ENCODE results near the gene SYNJ2.

The SYNJ2 gene

DNA sequence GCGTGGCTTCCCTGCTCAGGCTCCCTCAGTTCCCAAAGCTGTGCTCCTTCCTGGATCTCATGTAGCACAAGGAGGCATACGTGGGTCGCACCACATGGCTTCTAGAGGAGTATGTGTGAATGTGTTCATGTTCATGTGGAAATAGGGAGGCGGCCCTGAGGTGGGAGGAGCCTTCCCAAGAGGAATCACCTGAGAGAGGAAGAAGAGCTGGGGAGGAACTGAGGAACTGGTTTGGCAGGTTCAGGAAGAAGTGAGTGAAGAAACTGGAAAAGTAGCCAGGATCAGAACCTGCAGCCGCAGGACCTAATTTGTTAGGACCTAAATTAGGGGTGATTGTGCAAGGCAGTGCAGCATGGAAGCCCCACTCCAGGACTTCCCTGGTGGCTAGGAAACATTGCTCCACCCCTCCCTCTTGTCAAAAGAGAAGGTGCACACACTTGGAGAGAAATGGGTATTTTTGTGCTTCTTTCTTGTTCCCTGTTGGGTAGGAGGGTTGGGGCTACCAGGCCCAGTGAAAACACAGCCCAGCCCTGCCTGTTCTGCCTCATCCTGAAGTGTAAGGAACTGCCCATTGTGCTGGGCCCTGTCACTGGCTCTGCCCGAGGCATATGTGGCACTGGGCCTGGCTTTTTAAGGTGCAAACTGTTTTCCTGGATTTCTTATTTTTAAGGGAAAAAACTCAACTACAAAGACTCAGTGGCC, 20.7 kb downstream of the SYNJ2 start:
- Histone ChIP-seq H4K20me1 (ENCODE audit: insufficient read depth, low read length) (no peaks in the 10 kb centered on the region), H3K79me2 (ENCODE audit: low read length) (no peaks in the 10 kb centered on the region)

DNA sequence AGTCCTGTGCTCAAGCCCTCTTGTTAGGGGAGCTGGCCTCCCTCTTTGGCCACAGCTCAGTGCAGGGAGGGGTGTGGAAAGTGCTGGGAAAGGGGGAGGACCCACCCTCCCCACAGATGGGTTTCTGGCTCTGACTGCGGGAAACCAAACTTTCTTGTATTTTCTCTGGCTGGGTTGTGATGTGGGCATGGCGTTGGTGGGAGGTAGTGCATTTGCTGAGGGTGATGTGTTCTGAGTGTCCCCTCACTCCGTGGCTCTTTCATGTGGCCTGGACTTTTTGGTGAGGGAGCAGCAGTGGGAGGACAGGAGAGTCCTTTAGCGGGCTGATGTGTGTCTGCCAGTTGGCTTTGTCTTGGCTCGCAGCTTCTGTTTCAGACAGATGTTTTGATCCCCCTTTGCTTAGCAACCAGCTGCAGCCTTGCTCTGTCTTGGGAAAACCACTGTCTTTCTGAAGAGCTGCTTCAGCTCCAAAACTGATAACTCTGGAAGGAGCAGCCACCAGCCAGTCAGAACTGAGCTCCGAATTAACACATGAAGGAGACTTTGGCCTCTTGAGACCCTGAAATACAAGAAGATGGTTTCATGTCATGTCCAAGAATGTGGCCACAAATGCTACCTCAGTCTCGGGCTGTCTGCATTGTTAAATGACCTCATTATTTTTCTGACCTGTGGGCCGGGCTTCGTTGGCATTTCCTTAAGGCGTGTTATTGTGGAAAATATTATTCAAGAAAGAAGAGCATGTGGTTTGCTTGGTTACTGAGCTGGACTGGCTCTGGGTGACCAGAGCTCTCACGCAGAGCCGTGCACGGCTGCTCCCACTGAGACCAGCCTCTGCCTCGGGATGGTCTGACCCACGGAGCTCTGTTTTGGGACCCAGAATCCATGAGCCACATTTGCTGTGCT, 21.5 kb downstream of the SYNJ2 start:
- Histone ChIP-seq H3K4me1 (ENCODE audit: low read length) (no peaks in the 10 kb centered on the region), H3K79me2 (ENCODE audit: low read length) (no peaks in the 10 kb centered on the region), H3K27ac (ENCODE audit: low read length) (no peak overlapping the region), H3K4me3 (ENCODE audit: low read length) (no peak overlapping the region), H3K27me3 (ENCODE audit: low read depth, low read length) (no peaks in the 10 kb centered on the region), H2AFZ (ENCODE audit: low read depth, low read length) (no peak overlapping the region), H4K20me1 (ENCODE audit: insufficient read depth, low read length) (no peaks in the 10 kb centered on the region), H3K4me2 (ENCODE audit: low read length) (no peak overlapping the region), H3K9me3 (ENCODE audit: insufficient read depth, low read length) (no peaks in the 10 kb centered on the region), H3K9ac (ENCODE audit: low read length) (no peak overlapping the region), H3K36me3 (replicated peaks; ENCODE audit: low read depth, low read length) (no peaks in the 10 kb centered on the region)
- TF ChIP-seq EZH2phosphoT487 (IDR thresholded peaks at IDR 0.05; ENCODE audit: low read depth): no peak
- TF ChIP-seq, protein P1, sequence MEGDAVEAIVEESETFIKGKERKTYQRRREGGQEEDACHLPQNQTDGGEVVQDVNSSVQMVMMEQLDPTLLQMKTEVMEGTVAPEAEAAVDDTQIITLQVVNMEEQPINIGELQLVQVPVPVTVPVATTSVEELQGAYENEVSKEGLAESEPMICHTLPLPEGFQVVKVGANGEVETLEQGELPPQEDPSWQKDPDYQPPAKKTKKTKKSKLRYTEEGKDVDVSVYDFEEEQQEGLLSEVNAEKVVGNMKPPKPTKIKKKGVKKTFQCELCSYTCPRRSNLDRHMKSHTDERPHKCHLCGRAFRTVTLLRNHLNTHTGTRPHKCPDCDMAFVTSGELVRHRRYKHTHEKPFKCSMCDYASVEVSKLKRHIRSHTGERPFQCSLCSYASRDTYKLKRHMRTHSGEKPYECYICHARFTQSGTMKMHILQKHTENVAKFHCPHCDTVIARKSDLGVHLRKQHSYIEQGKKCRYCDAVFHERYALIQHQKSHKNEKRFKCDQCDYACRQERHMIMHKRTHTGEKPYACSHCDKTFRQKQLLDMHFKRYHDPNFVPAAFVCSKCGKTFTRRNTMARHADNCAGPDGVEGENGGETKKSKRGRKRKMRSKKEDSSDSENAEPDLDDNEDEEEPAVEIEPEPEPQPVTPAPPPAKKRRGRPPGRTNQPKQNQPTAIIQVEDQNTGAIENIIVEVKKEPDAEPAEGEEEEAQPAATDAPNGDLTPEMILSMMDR (IDR thresholded peaks at IDR 0.05; ENCODE audit: low read depth, low read length): no peak

More for the DNA sequence above, 20.7 kb downstream of the SYNJ2 start:
- Histone ChIP-seq H3K4me2 (ENCODE audit: low read length) (no peak overlapping the region), H3K27me3 (ENCODE audit: low read depth, low read length) (no peaks in the 10 kb centered on the region), H3K9me3 (ENCODE audit: insufficient read depth, low read length) (no peaks in the 10 kb centered on the region), H3K4me1 (ENCODE audit: low read length) (no peaks in the 10 kb centered on the region), H3K36me3 (replicated peaks; ENCODE audit: low read depth, low read length) (no peaks in the 10 kb centered on the region), H3K4me3 (ENCODE audit: low read length) (no peak overlapping the region), H2AFZ (ENCODE audit: low read depth, low read length) (no peak overlapping the region), H3K27ac (ENCODE audit: low read length) (no peak overlapping the region), H3K9ac (ENCODE audit: low read length) (no peak overlapping the region)
- TF ChIP-seq, protein P1 (IDR thresholded peaks at IDR 0.05; ENCODE audit: low read depth, low read length): no peak
- no peak for TF ChIP-seq EZH2phosphoT487 (IDR thresholded peaks at IDR 0.05; ENCODE audit: low read depth)

DNA sequence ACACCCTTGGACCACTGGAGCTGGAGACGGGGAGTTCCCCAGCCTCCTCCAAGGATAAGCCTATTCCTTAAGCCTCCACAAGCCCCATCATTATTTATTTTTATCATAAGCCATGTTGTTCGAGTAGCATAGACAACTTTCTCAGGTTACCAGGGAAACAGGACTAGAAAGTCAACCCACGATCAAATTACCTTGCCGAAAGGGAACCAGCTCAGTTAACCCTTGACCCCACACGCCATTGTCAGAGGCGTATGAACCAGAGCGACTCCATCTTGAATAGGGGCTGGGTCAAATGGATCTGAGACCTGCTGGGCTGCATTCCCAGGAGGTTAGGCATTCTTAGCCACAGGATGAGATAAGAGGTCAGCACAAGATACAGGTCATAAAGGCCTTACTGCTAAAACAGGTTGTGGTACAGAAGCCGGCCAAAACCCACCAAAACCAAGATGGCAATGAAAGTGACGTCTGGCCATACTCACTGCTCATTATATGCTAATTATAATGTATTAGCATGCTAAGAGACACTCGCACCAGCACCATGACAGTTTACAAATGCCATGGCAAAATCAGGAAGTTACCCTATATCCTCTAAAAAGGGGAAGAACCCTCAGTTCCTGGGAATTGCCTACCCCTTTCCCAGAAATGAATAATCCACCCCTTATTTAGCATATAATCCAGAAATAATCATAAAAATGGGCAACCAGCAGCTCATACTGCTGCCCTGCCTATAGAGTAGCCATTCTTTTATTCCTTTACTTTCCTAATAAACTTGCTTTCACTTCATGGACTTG, 22.4 kb downstream of the SYNJ2 start:
- Histone ChIP-seq H3K36me3 (replicated peaks; ENCODE audit: low read depth, low read length) (no peaks in the 10 kb centered on the region), H3K4me3 (ENCODE audit: low read length) (no peak overlapping the region), H3K9ac (ENCODE audit: low read length) (no peak overlapping the region), H4K20me1 (ENCODE audit: insufficient read depth, low read length) (no peaks in the 10 kb centered on the region), H3K4me1 (ENCODE audit: low read length) (no peaks in the 10 kb centered on the region), H3K79me2 (ENCODE audit: low read length) (no peaks in the 10 kb centered on the region), H2AFZ (ENCODE audit: low read depth, low read length) (no peak overlapping the region), H3K9me3 (ENCODE audit: insufficient read depth, low read length) (no peaks in the 10 kb centered on the region), H3K4me2 (ENCODE audit: low read length) (no peak overlapping the region), H3K27me3 (ENCODE audit: low read depth, low read length) (no peaks in the 10 kb centered on the region), H3K27ac (ENCODE audit: low read length) (no peak overlapping the region)
- TF ChIP-seq EZH2phosphoT487 (IDR thresholded peaks at IDR 0.05; ENCODE audit: low read depth): no peak

DNA sequence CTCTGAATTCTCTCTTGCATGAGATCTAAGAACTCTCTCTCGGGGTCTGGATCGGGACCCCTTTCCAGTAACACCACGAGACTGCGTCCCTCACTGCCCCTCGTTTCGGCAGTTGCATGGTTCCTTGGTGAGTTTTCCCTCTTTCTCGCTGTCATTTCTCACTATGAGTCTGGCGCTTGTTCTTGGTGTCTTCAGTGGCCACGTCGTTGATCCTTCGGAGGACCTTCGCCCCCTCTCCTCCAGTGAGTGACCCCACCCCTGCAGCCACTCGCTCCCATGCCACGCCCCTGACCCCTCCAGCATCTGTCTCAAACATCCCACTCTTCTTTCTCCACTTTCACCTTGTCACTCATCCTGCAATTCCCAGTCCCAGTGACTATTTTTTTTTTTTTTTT, 23.0 kb downstream of the SYNJ2 start:
- Histone ChIP-seq H3K27me3 (ENCODE audit: low read depth, low read length) (no peaks in the 10 kb centered on the region), H3K9me3 (ENCODE audit: insufficient read depth, low read length) (no peaks in the 10 kb centered on the region), H3K36me3 (replicated peaks; ENCODE audit: low read depth, low read length) (no peaks in the 10 kb centered on the region), H3K79me2 (ENCODE audit: low read length) (no peaks in the 10 kb centered on the region), H3K9ac (ENCODE audit: low read length) (no peak overlapping the region), H3K4me1 (ENCODE audit: low read length) (no peaks in the 10 kb centered on the region), H3K27ac (ENCODE audit: low read length) (no peak overlapping the region), H3K4me3 (ENCODE audit: low read length) (no peak overlapping the region), H4K20me1 (ENCODE audit: insufficient read depth, low read length) (no peaks in the 10 kb centered on the region), H2AFZ (ENCODE audit: low read depth, low read length) (no peak overlapping the region), H3K4me2 (ENCODE audit: low read length) (no peak overlapping the region)
- TF ChIP-seq, protein P1 (IDR thresholded peaks at IDR 0.05; ENCODE audit: low read depth, low read length): no peak
- TF ChIP-seq EZH2phosphoT487 (IDR thresholded peaks at IDR 0.05; ENCODE audit: low read depth): no peak
